ENCODE data around the gene TMEM50B.

GRCh38 chr21:33421713-33422393, 57.9 kb downstream of the TMEM50B start:
- no peak for TF ChIP-seq CTCF (IDR thresholded peaks at IDR 0.05; ENCODE audit: low read length)
- no peak for TF ChIP-seq EZH2 (IDR thresholded peaks at IDR 0.05; ENCODE audit: borderline replicate concordance, low read length)

Data from OCI-LY1 (cell line).